NCI-H1092 treated with DMSO at 0.1 percent for 48 hours (cell line): ENCODE measurements around the gene AANAT.
A peak's percentile ranks its signal among the peaks of the same experiment; 100 is the strongest.

Experiments used
- DNase-seq: peaks from one replicate; lab custom pipeline; 2025; lab: John Stamatoyannopoulos, UW

AANAT gene

DNA sequence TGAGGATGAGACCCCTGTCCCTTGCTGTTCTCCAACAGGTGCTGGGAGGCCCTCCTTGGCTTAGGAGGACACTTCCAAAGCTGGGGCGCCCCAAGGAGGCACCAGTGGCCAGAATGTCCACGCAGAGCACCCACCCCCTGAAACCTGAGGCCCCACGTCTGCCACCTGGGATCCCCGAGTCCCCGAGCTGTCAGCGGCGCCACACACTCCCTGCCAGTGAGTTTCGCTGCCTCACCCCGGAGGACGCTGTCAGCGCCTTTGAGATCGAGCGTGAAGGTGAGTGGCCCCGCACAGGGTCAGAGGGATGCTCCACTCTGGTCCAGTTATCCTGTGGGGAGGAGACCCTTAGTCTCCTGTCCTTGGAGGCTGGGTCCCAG, 1.2 kb downstream of the AANAT start:
- no peak for DNase-seq

DNA sequence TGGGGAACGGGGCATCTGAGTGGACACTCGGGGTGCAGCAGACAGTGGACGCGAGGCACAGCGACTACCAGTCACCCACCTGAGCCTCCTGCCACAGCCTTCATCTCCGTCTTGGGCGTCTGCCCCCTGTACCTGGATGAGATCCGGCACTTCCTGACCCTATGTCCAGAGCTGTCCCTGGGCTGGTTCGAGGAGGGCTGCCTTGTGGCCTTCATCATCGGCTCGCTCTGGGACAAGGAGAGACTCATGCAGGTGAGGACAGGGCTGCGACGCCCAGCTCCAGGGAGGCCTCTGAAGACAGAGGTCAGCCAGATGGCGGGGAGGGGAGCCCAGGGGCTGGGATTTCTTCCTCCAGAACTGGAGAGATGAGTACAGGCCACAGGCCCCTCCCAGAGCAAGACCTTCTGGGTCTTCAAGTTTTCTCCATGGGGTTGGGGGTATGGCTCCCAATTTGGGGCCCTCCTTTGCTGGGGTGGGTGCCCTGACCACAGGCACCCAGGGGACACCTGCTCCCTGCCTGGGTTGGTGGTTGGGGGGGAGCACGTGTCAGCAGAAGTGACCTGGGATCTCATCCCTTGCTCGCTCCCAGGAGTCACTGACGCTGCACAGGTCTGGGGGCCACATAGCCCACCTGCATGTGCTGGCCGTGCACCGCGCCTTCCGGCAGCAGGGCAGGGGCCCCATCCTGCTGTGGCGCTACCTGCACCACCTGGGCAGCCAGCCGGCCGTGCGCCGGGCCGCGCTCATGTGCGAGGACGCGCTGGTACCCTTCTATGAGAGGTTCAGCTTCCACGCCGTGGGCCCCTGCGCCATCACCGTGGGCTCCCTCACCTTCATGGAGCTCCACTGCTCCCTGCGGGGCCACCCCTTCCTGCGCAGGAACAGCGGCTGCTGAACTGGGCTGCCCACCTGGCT, 1.9 kb downstream of the AANAT start:
- no peak for DNase-seq

DNA sequence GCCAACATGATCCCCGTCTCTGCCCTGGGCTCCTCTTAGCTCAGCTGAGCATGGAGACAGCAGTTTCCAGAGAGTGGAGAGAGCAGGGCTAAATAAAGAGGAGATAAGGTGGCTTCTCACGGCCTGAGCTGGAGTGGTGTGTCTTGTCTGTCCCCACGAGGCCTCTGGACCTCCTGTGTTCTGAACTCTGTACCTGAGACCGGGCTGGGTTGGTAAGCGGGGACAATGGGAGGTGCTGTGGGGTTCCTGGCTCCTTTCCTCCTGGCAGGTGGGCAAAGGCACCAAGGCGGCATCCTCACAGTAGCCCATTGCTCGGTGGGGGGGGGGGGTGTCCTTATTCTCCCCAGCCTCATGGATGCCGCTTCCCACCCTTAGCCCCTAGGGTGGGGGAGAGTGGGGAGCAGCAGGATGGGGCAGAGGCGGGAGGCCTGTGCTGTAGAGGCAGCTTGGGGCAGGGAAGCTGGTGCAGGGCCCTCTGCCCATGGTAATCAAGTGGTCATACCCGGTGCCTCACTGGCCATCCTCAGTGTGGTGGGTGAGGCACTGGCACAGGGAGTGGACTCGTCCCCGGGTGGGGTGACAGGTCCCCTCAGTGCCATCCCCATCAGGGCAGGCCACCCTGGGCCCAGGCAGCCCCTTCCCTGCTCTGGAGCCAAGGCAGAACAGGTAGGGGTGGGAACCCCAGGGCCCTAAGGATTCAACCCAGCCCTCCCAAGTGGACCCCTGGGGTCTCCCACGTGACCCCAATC, 2.8 kb downstream of the AANAT start:
- DNase-seq, result no peak

DNA sequence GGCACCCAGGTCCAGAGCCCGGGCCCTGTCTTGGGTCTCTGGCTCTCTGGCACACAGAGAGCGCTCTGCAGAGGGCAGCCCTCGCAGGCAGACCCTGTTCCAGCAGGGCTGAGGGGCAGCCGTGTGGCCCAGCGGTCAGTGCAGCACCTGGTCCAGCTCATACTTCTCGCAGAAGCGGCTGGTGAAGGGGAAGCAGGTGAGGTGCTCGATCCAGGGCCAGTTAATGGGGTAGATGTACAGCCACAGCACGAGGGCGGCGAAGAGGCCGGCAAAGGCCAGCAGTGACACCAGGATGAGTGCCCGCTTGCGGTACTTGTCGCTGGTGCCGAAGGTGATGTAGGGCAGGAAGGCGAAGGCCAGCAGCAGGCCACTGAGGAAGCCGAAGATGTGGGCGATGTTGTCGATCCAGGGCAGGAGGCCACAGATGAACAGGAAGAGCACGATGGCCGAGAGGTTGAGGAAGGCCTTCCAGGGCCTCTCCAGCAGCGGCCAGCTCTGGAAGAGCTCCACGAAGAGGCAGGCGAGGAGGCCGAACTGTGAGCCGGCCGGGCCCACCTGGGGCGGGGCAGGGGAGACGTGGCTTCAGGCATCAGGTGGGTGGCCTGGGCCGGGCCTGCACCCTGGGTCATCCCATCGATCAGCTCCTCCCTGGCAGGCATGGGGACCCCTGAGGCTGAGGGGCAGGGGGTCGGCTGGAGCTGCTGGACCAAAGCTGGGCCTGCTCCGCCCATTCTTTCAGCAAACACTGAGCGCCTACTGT, 4.3 kb downstream of the AANAT start:
- no peak for DNase-seq

DNA sequence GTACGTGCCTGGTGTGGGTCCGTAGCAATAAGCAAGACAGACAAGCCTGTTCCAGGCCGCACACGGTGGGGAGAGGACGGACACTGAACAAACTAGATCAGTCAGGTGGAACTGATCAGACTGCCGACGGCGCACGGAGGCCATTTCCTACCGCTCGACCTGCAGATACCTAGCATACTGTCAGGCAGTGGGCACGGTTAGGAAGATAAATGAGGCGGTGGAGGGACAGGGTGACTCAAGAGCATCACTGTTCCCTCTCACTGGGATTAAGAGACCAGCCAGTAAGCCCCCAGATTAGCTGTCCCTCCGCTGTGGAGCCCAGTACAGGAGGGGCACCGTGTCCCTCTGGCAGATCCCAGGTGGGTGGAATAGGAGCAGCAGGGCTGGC, 4.8 kb downstream of the AANAT start:
- no peak for DNase-seq

DNA sequence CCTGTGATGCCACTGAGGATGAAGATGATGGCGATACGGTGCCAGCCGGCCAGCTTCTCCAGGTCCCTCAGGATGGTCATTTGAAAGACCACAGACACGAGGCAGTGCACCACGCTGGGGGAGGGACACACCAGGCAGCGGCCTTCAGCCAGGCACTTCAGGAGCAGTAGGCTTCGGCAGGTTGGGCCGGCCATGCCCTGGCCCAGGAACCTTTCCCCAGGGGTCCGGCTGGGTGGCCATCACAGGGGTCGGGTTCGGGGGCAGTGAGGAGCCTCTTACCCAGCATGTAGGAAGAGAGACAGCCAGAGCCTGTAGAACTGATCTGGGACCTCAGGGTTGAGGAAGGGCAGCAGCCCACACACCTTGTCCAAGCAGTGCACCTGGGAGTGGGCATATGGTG, 5.3 kb downstream of the AANAT start:
- no peak for DNase-seq

DNA sequence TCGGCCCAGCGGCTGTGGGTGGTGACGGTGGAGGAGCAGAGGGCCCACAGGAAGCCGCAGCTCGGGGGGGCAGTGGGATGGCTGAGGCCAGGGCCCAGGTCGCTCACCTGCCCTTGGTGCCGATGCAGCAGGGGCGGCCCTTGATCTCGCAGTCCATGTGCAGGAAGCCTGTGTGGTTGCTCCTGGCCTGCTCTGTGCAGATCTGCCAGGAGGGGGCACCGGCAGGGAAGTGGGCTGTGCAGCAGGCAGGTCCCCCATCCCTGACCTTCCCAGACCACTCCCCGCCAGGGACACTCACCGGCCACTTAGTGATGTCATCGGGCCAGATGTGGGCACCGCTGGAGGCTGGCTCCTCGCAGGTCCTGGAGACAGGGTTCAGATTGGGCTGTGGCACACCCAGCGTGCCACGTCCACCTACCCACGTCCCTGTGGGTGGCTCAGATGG, 6.2 kb downstream of the AANAT start:
- no peak for DNase-seq

DNA sequence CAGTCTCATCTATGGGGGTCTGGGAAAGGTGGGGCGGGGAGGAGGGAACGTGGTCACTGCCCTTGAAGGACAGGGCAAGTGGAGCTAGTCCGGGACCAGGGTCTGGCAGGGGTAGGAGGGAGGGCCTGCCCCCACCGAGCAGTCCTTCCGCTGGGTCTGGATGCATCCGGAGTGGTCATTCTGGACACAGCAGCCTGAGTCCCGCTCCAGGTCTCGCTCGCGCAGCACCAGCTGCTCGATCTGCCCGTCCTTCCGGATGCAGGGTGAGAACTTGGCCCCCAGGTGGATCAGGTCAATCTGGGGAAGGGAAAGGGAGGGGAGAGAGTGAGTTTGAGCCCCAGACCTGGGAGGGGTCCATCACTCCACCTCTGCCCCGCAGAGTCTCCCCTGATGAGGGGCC, 6.8 kb downstream of the AANAT start:
- DNase-seq, result no peak

DNA sequence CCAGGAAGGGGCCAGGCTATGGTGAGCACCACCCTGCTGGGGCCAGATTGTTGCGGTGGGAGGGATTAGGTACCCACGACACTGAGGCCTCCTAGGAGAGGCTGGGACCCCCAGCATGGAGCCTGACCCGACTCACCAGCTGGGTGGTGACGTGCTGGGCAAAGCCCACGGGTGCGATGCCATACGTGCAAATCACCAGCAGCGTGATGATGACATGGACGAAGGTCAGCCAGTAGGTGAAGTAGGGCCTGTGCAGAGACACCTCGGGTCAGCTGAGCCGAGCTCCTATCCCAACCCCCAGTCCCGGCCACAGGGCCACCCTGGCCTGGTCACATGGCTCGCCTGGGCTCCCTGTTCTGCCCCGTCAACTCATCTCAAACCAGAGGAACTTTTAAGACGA, 7.5 kb downstream of the AANAT start:
- no peak for DNase-seq

DNA sequence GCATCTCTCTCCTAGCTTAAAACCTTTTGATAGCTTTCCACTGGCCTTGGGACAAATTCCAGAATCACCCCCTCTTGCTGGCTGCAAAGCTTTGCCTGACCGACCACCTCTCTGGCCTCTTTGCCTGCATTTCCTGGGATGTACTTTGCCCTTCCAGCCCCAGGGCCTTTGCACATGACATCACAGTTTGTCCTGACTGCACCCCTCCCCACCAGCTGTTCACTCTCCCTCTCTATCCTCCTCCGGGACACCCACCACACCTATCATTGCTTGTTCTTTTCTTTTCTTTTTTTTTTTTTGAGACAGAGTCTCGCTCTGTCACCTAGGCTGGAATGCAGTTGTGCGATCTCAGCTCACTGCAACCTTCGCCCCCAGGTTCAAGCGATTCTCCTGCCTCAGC, 7.9 kb downstream of the AANAT start:
- DNase-seq, result no peak

DNA sequence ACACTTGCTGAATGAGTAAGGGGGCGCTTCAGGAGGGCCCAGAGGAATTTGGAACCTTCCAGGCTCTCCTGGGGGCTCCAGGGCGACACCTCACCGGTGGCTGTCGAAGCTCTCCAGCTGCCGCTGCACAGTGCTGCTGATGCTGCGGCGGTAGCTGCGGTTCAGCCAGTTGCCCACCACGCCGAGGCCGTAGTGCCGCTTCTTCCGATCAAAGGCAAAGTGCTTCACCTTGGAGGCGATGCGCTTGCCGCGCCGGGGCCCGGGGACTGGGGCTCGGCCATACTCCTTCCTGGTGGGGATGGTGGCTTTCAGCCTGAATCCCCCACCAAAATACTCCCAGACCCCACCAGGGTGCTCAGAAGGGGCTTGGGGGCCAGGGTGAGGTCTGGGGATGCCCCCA, 9.3 kb downstream of the AANAT start:
- DNase-seq, result no peak

DNA sequence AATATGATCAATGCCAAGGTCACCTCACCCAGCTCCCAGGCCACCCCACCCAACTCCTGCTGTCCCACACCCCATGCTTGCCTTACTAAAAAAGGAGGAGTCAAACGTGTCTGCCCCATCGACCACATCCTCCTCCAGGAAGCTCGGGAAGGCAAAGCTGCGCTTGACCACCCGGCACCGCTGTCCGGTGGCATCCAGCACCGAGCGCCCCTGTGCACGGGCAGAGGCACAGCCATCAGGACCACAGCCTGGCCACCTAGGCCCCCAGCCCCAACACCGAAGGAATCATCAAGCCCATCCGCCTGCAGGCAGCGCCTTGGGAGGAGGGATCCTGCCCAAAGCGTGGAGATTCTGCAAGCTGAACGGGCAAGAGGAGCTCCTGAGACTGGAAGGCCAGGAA, 10.2 kb downstream of the AANAT start:
- no peak for DNase-seq

DNA sequence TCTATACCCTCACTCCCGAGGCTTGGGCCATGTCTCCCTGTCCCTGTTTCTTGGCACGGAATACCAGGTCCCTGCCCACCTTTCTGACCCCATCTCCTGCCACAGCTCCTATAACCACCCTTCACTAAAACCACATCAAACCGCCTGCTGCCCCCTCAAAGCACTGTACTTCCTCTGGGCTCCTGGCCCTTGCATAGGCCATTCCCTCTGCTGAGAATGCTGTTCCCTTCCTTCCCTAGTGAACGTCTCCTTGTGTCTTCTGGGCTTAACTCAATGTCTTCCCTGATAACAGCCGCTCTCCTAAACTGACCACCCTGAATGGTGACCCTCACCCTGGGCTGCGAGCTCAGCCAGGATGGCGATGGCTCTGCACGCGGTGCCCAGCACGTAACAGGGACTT, 10.7 kb downstream of the AANAT start:
- no peak for DNase-seq

DNA sequence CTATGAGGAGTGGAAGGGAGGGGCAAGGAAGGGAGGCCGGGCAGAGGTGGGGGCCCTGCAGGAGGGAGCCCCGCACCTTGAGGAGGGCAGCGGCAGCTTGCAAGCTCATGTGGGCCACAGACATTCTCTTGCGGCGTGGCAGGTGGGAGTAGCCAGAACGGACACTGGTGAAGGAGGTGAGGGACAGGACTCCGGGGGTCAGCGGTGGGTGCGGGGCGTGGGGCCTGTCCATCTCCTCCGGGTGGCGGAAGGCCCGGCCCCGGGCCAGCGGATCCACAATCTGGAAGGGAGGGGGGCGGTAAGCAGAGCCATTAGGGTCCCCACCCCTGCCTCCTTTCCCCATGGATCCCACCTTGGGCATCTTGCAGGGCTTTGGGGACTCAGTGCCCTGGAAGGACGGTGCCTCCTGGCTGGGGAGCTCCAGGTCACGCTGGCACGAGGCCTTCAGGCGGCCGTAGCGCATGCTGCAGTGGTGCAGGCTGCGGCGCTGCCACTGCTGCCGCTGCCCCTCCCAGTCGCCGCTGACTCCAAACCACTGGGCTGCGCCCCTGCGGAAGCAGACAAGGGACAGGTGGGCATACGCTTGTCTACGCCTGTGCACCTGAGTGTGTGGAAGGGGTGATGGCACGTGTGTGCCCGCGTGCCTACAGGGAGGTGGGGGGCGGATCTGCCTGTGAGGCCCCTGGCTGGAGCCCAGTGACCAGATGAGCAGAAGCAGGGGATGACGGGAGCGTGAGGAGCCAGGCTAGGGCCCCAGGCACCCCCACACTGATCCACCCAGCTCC, 11.5 kb downstream of the AANAT start:
- DNase-seq, result no peak

DNA sequence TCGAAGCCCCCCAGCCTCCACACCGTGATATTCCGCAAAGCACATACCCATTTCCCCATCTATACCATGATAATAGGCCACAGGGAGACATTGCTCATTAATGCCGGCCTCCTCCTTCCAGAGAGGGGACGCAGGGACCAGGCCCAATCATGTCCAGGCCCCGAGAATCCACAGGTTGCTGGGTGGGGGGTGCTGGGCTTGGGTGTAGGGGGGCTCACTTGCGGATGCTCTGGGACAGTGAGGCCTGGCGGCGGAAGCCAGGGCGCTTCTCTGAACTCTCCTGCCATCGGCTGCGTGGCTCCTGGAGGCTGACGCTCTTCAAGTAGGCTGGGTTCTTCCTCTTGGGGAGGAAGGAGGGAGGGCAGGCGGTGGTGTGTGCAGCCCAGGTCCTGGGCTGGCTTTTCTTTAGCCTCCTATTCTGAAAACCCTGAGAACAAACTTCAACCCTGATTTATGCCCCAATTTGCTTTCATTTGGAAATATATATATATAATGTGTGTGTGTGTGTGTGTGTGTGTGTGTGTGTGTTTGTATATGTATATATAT, 12.2 kb downstream of the AANAT start:
- no peak for DNase-seq

DNA sequence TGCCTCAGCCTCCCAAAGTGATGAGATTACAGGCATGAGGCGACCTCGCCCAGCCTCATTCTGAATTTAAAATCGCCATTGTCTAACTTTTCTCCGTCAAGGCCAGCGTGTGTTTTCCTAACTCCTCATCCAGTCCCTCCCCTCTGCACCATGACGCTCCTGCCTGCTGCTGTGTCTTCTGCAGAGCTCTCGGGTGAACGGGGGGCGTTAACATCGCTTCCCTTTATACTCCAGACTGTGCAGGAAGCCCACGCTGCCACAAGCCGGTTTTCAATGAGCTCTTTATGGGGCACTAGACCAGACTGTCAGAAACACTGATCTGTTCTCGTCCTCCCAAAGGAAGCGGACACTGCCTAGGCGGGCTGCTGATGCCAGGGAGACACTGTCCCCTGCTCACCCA, 13.2 kb downstream of the AANAT start:
- no peak for DNase-seq

DNA sequence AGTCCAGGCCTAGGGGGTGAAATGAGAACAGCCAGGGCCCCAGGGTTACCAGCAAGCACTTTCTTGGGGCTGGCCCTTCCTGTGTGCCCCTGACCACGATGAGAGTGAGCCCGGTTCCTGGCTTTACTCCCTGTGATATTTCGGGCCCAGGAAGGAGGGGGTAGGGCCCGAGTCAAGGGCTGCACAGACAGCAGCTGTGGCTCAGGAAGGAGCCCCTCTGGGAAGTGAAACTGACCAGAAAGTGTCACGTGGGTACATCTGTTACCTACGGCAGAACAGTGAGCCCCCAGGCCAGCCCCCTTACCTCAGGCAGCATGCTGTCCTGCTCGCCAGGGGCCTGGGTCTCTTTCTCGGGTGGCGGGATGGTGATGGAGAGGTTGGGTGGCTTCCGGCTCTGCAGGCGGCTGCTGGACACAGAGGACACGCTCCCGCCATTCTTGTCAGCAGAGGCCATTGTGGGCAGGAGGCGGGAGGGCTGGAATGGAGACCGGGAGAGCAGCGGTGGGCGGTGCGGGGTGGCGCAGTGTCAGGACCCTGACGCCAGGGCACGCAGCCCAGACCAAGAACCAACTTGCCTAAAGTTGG, 13.8 kb downstream of the AANAT start:
- DNase-seq, result no peak

DNA sequence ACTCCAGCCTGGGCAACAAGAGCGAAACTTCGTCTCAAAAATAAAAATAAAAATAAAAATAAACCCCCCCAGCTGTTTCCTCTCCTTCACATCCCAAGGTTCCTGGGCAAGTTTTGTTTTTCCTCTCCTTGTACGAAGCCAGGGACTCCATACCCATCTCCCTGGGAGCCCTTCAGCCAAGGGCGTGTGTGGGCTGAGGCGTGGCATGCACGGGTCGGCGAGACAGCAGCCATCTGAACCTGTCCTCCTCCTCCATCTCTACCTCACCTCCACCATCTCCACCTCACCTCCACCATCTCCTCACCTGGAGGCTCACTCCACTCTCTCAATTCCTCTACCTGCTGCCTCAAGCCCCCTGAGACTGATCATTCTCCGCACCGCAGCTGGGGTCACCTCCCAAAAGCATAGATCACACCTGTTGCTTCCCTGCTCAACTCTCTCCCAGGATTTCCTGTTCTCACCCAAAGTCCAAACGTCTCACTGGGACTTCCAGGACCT, 16.9 kb downstream of the AANAT start:
- DNase-seq, result no peak

DNA sequence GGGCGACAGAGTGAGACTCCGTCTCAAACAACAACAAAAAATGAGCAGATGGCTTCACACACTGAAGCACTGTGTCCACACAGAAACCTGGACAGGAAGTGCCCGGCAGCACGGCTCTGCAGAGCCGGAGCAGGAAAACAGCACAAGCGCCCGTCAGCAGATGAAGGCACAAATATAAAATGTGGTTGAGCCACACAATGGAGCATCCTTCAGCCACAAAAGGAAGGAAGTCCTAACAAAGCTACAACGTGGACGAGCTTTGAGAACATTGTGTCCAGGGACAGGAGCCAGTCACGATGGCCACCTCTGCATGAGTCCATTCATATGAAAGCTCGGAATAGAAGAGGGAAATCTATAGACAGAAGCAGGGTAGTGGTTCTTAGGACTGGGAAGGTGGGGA, 18.2 kb downstream of the AANAT start:
- peak; percentile 33 for DNase-seq

DNA sequence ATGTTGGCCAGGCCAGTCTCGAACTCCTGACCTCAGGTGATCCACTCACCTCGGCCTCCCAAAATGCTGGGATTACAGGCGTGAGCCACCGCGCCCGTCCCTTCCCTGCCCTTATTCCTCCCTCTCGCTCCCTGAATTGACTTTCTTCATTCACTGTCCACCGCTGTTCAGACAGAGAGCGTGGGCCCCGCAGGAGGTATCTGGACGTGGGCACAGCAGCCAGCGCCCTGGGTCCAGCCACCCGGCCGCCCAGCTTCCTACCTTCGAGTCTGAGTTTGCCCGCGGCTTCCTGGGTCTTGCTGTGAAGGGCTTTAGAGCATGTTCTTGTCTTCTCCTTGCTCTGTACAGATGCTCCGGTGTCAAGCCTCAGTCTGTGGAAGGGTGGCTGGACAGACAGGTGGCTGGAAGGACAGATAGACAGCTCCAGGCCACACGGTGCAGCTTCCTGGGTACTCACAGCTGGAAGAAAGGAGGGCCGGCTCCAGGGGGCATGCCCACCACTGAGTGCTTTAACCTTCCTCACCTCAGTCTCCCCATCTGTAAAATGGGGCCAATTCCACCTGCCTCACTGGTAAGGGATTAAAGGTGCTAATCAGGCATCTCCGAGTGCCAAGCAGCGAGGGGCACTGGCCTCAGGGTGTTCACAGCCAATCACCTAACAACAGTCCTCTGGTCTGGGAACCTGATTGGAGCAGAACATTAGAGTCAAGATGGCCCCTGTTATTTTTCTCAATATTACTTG, 20.2 kb downstream of the AANAT start:
- no peak for DNase-seq
